Upper lobe of right lung (tissue), 1 donor: ENCODE data around the gene CHRNB4. TPM values are rescaled to one million over a fixed set of nuclear protein-coding genes. Genes with fewer than 3 reads are reported as not detected.

Source experiments
- ATAC-seq: fragments of 200-7000 bp; cut with Tn5 transposase; one replicate; pipeline ENCODE4 v1.9.1; 2020; ENCODE audit warnings: mild to moderate bottlenecking, moderate library complexity
- DNase-seq: peaks from one replicate; pipeline ENCODE4 v3.0.0-alpha.2; 2020
- H3K27ac ChIP-seq: fragments of 200-600 bp; one replicate; pipeline ENCODE4 v1.8.0; 2022
- H3K27me3 ChIP-seq: fragments of 200-600 bp; one replicate; pipeline ENCODE4 v1.8.0; 2022; ENCODE audit warnings: mild to moderate bottlenecking
- H3K36me3 ChIP-seq: fragments of 200-600 bp; one replicate; pipeline ENCODE4 v1.8.0; 2022
- H3K4me1 ChIP-seq: fragments of 200-600 bp; one replicate; pipeline ENCODE4 v1.8.0; 2022
- H3K4me3 ChIP-seq: fragments of 200-600 bp; one replicate; pipeline ENCODE4 v1.8.0; 2022; ENCODE audit warnings: mild to moderate bottlenecking
- H3K9me3 ChIP-seq: fragments of 200-600 bp; one replicate; pipeline ENCODE4 v1.8.0; 2022
- intact Hi-C: fragments of 100-400 bp; cut with DNase I; formaldehyde crosslinking; loops from one replicate; pipeline ENCODE4 v1.11.0; 2022
- total RNA-seq: library from RNA; stranded (reverse); fragmentation: NEBNext Ultra II Directional; extraction: Animal tissue kit (Norgen Biotek cat#: 25700); gene quantifications from one replicate; pipeline ENCODE4 v1.2.1, GENCODE V29; 2021
- TF ChIP-seq, protein P1 (sequence below): fragments of 200-600 bp; IDR thresholded peaks from one replicate; pipeline ENCODE4 v1.8.0; 2022; ENCODE audit warnings: antibody characterized with exemption
- donor health status: DM: no; HTN: yes; CAD: no; lungs with severe emphysema.

The CHRNB4 gene
- total RNA-seq, 1 donor from 2014 or later = not detected

DNA sequence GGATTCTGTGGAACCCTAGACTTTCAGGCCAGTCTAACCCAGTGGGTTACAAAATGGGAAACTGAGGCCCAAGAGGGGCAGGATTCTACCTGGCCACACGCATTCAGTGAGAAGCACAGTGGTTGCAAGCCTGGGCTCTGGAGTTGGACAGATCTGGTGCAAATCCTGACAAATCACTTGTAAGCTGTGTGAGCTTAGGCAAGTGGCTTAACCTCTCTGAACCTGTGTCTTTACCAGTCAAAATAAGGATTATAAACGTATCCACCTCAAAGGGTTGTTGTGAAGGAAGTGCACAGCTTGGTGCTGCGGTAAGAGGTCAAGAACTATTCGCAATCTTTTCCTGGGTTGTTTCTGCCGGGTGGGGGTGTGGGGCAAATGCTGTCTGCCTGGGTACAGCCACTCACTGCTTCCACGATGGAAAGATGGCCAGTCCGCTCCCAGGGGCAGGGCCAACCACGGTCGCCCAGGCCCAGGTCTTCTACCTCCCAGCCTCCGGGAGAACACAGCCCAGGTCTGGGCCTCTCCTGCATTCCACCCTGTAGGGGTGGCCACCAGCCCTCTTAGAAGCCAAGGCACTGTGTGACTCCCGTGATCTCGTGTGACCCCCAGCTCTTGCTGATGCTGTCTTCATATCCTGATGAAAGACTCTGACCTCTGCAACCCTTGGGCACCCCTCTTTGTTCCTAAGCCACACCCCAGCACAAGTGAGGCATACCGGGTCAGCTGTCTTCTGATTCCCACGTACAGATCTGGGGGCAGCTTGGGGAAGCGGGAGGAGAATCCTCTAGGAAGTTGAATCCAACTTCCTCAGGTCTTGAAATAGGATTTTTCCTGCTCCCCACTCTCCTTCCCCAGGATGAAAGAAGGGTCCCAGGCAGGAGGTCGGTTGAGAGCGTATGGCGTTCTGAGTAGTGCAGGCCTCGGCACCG lies 21.7 kb downstream of the CHRNB4 start:
- intact Hi-C loops = no loop called here
- no peak overlapping the region for H3K27ac ChIP-seq
- TF ChIP-seq, protein P1, sequence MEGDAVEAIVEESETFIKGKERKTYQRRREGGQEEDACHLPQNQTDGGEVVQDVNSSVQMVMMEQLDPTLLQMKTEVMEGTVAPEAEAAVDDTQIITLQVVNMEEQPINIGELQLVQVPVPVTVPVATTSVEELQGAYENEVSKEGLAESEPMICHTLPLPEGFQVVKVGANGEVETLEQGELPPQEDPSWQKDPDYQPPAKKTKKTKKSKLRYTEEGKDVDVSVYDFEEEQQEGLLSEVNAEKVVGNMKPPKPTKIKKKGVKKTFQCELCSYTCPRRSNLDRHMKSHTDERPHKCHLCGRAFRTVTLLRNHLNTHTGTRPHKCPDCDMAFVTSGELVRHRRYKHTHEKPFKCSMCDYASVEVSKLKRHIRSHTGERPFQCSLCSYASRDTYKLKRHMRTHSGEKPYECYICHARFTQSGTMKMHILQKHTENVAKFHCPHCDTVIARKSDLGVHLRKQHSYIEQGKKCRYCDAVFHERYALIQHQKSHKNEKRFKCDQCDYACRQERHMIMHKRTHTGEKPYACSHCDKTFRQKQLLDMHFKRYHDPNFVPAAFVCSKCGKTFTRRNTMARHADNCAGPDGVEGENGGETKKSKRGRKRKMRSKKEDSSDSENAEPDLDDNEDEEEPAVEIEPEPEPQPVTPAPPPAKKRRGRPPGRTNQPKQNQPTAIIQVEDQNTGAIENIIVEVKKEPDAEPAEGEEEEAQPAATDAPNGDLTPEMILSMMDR = no peak
- DNase-seq = peak; percentile 42
- peaks cover 57% of the 10 kb centered on the region for H3K27me3 ChIP-seq
- ATAC-seq = no peak
- H3K36me3 ChIP-seq = no peaks in the 10 kb centered on the region
- no peaks in the 10 kb centered on the region for H3K9me3 ChIP-seq
- no peak overlapping the region for H3K4me3 ChIP-seq
- H3K4me1 ChIP-seq = peaks cover 8% of the 10 kb centered on the region

DNA sequence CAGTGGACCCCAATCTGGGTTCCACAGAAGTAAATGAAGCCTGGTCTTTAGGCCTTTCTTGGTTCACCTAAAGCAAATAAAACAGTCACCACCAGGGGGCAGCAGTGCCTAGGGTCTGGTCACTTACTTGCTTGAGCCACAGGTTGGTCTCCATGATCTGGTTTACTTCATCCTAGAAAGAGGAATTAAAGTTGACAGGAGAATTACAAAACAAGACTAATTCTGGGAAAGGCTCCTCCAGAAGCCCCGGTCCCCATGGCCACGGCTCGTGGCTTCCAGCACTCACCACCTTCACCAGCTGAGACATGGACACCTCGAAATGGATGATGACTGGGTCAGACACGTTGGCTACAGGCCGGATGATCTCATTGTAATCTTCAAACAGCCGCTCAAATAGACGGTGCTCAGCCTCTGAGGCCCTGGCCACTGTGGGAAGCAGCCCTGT lies 22.5 kb downstream of the CHRNB4 start:
- peak; percentile 87 for ATAC-seq
- no peak overlapping the region for H3K27ac ChIP-seq
- intact Hi-C loops = no loop called here

DNA sequence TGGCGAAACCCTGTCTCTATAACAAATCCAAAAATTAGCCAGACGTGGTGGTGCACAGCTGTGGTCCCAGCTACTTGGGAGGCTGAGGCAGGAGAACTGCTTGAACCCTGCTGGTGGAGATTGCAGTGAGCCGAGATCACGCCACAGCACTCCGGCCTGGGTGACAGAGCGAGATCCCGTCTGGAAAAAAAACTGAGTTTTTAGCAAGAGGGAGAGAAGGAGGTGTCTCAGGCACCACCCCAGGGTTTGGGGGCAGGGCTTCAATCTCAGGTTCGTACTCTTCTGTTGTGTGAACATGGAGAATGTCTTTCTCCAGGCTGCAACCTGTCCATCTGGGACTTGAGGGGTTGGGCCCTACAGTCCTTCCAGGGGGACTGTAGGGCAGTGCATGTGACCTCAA lies 22.9 kb downstream of the CHRNB4 start:
- peaks cover 46% of the 10 kb centered on the region for H3K27me3 ChIP-seq
- ATAC-seq (no peak), DNase-seq (peak; percentile 25)
- H3K4me3 ChIP-seq = no peak overlapping the region
- TF ChIP-seq, protein P1 = no peak
- H3K27ac ChIP-seq = no peak overlapping the region
- H3K4me1 ChIP-seq = peaks cover 8% of the 10 kb centered on the region
- H3K36me3 ChIP-seq = no peaks in the 10 kb centered on the region
- intact Hi-C loops = no loop called here
- no peaks in the 10 kb centered on the region for H3K9me3 ChIP-seq

More for the DNA sequence above, 22.5 kb downstream of the CHRNB4 start:
- peak; percentile 79 for DNase-seq
- Histone ChIP-seq H3K27me3 (peaks cover 49% of the 10 kb centered on the region), H3K9me3 (no peaks in the 10 kb centered on the region), H3K36me3 (no peaks in the 10 kb centered on the region), H3K4me3 (no peak overlapping the region), H3K4me1 (peaks cover 8% of the 10 kb centered on the region)
- TF ChIP-seq, protein P1 = peak; percentile 89

DNA sequence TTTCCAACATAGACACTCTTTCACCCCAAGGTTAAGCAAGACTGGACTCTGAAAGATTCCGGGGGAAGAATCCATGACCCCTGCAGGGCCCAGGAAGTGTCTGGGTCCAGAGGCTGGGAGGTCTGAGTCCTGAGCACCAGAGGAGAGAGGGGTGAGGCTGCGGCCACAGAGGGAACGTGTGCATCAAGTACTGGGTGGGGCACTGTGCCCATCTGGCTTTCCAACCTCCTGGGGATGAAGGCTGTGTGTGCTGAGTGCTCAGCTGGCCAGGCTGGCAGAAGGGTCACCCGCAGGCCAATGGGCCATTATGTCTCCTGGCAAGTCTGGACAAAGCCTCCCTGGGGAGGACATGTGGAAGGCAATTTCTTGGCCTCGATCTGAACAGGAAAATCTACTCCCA lies 23.5 kb downstream of the CHRNB4 start:
- intact Hi-C loops = no loop called here
- Histone ChIP-seq H3K4me1 (peaks cover 8% of the 10 kb centered on the region), H3K27me3 (peaks cover 41% of the 10 kb centered on the region), H3K27ac (no peak overlapping the region), H3K4me3 (no peak overlapping the region), H3K36me3 (no peaks in the 10 kb centered on the region), H3K9me3 (no peaks in the 10 kb centered on the region)
- ATAC-seq (no peak), DNase-seq (peak; percentile 46)
- TF ChIP-seq, protein P1 = no peak

DNA sequence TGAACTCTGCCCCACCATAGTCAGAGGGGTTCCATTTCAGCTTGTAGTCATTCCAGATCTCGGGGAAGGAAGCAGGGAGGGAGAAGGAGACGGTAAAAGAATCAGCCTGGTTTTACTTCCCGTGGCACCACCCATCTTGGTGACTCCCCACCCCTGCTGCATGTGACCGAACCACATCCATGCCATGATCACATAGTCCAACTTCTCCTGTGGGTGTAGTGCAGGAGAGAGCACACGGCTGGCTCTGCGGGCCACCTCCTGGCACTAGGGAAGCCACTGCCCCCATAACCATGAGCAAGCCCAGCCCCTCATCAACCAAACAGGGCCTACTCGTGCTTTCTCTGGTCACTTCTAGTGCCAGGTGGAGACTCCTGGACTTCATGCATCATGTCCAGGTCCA lies 23.9 kb downstream of the CHRNB4 start:
- peak; percentile 66 for ATAC-seq
- no peak overlapping the region for H3K4me3 ChIP-seq
- DNase-seq = peak; percentile 52
- peaks cover 36% of the 10 kb centered on the region for H3K27me3 ChIP-seq
- no peaks in the 10 kb centered on the region for H3K36me3 ChIP-seq
- peaks cover 8% of the 10 kb centered on the region for H3K4me1 ChIP-seq
- intact Hi-C loops = no loop called here
- H3K9me3 ChIP-seq = no peaks in the 10 kb centered on the region
- TF ChIP-seq, protein P1 = no peak
- H3K27ac ChIP-seq = no peak overlapping the region
